K562 (cell line): ENCODE data around the gene ADGRE3. TPM values are rescaled to one million over a fixed set of nuclear protein-coding genes. Genes with fewer than 3 reads are reported as not detected.

ENCODE experiments used
- ATAC-seq: fragments of 200-7000 bp; cut with Tn5 transposase; 3 replicates; pipeline ENCODE4 v1.9.1; 2020; ENCODE audit warnings: moderate library complexity
- BruUV-seq: library from RNA; stranded (reverse); fragments of 400-500 nt; replicated peaks from 2 replicates; lab custom pipeline; 2021; lab: Mats Ljungman, UMichigan
- CTCF ChIA-PET: fragments of 300-600 bp; formaldehyde crosslinking; extraction: SDS; loops from one replicate; lab custom pipeline; 2021; ENCODE audit warnings: low intra/inter-chr PET ratio; lab: Yijun Ruan, JAX
- POLR2A ChIA-PET: fragments of 300-600, 350-650 bp; sonication (Branson Sonifier 250); formaldehyde crosslinking; extraction: SDS; loops from one replicate; lab custom pipeline; 2021; ENCODE audit warnings: antibody characterized with exemption, inconsistent platforms; lab: Yijun Ruan, JAX
- DNase-seq, 4 experiments: peaks; one replicate each; pipeline versions ENCODE4 v3.0.0 to v3.0.0-alpha.2; 2011 to 2018; ENCODE audit warnings: low spot score in 3 of 4, mixed read lengths in 3 of 4; ENCODE audit errors: extremely low read depth in 1 of 4
- FAIRE-seq: peaks from 2 replicates; lab custom pipeline; 2011; peaks lifted over from hg19 to GRCh38; lab: Jason Lieb, UNC
- H2AFZ ChIP-seq: 2 replicates; pipeline ENCODE4 v1.6.0; 2011; ENCODE audit warnings: low read depth, low read length, control low read depth, inconsistent platforms
- H3K27ac ChIP-seq: fragments of 200-600 bp; 3 replicates; pipeline ENCODE4 v1.8.0; 2011; ENCODE audit warnings: low read depth, mild to moderate bottlenecking, control low read depth, inconsistent platforms, low read length, moderate library complexity, mixed read lengths; ENCODE audit errors: extremely low read depth
- H3K27me3 ChIP-seq, 2 experiments: fragments of 300-600 bp in 1 of 2; 2 replicates in 1 of 2; 3 replicates in 1 of 2; pipeline versions ENCODE4 v1.6.0 to v1.8.0; 2011; ENCODE audit warnings: inconsistent platforms in 2 of 2, low read length in 2 of 2, mild to moderate bottlenecking in 1 of 2, mixed read lengths in 1 of 2, moderate library complexity in 1 of 2; ENCODE audit not compliant: control insufficient read depth in 2 of 2, insufficient read depth in 2 of 2
- H3K36me3 ChIP-seq: fragments of 300-600 bp; 3 replicates; pipeline ENCODE4 v1.8.0; 2011; ENCODE audit warnings: mild to moderate bottlenecking, low read length, inconsistent platforms; ENCODE audit not compliant: control insufficient read depth, insufficient read depth
- H3K4me1 ChIP-seq, 2 experiments: fragments of 200-600 bp in 1 of 2; replicated peaks in 1 of 2; 2 replicates in 1 of 2; 3 replicates in 1 of 2; pipeline versions ENCODE4 v1.5.1 to v1.8.0; 2011; ENCODE audit warnings: inconsistent platforms in 2 of 2, low read length in 2 of 2, mild to moderate bottlenecking in 1 of 2, mixed read lengths in 1 of 2, moderate library complexity in 1 of 2; ENCODE audit not compliant: control insufficient read depth in 2 of 2, insufficient read depth in 2 of 2
- H3K4me2 ChIP-seq: 2 replicates; pipeline ENCODE4 v1.6.1; 2011; ENCODE audit warnings: low read length, control low read depth, inconsistent platforms, mixed read lengths; ENCODE audit not compliant: insufficient read depth
- H3K4me3 ChIP-seq: fragments of 200-600 bp; sonication (generic), shearing (Covaris generic); 2 replicates; pipeline ENCODE4 v1.5.1; 2016; ENCODE audit warnings: control low read depth, inconsistent platforms
- H3K79me2 ChIP-seq: fragments of 200-600 bp; 3 replicates; pipeline ENCODE4 v1.8.0; 2011; ENCODE audit warnings: low read length, inconsistent platforms; ENCODE audit not compliant: control insufficient read depth, insufficient read depth
- H3K9ac ChIP-seq, 2 experiments: 2 replicates each; pipeline versions ENCODE4 v1.6.0 to v1.6.1; 2011; ENCODE audit warnings: low read depth in 2 of 2, low read length in 2 of 2, control low read depth in 1 of 2, inconsistent platforms in 1 of 2, mild to moderate bottlenecking in 1 of 2, mixed read lengths in 1 of 2; ENCODE audit not compliant: insufficient read depth in 1 of 2
- H3K9me1 ChIP-seq: one replicate; pipeline ENCODE4 v1.6.0; 2011; ENCODE audit warnings: inconsistent platforms, mild to moderate bottlenecking, low read length, moderate library complexity; ENCODE audit not compliant: control insufficient read depth, insufficient read depth
- H3K9me3 ChIP-seq: replicated peaks from 2 replicates; pipeline ENCODE4 v1.5.1; 2011; ENCODE audit warnings: low read depth, low read length, inconsistent platforms; ENCODE audit not compliant: control insufficient read depth, insufficient read depth
- H4K20me1 ChIP-seq: replicated peaks from 2 replicates; pipeline ENCODE4 v1.6.1; 2011; ENCODE audit warnings: low read length, inconsistent platforms, mixed read lengths; ENCODE audit not compliant: control insufficient read depth, insufficient read depth
- GABPA ChIP-seq: fragments of 200-800 bp; sonication (Bioruptor generic); conservative IDR thresholded peaks from 2 replicates; pipeline ENCODE4 v1.6.1; 2016; ENCODE audit warnings: low read depth, missing genetic modification characterization, missing compliant biosample characterization
- NFRKB ChIP-seq: fragments of 450-650 bp; IDR thresholded peaks from 2 replicates; pipeline ENCODE4 v1.6.1; 2016; ENCODE audit warnings: low read depth
- PTTG1 ChIP-seq: fragments of 450-650 bp; IDR thresholded peaks from 2 replicates; pipeline ENCODE4 v1.6.1; 2016; ENCODE audit warnings: low read depth, mild to moderate bottlenecking, missing genetic modification characterization, missing compliant biosample characterization
- SOX6 ChIP-seq: fragments of 450-650 bp; IDR thresholded peaks from 2 replicates; pipeline ENCODE4 v1.6.1; 2014; ENCODE audit warnings: mild to moderate bottlenecking
- YY1 ChIP-seq, 3 experiments: IDR thresholded peaks; 2 replicates each; pipeline ENCODE4 v1.6.1; 2011; ENCODE audit warnings: low read length in 2 of 3, mild to moderate bottlenecking in 2 of 3, moderate library complexity in 2 of 3, borderline replicate concordance in 1 of 3, control low read depth in 1 of 3, low read depth in 1 of 3; ENCODE audit not compliant: insufficient read depth in 3 of 3, insufficient replicate concordance in 2 of 3, control insufficient read depth in 1 of 3, insufficient read length in 1 of 3; ENCODE audit errors: extremely low read depth in 1 of 3
- ZKSCAN8 ChIP-seq: fragments of 200-800 bp; sonication (Bioruptor generic); IDR thresholded peaks from 2 replicates; pipeline ENCODE4 v1.6.1; 2016; ENCODE audit warnings: missing genetic modification characterization, missing compliant biosample characterization
- ZNF263 ChIP-seq: sonication (generic); formaldehyde crosslinking; IDR thresholded peaks from 2 replicates; pipeline ENCODE4 v1.8.0; 2022; ENCODE audit warnings: mild to moderate bottlenecking, missing genetic modification reagents, borderline replicate concordance
- ZNF3 ChIP-seq: fragments of 250-450 bp; sonication (Bioruptor Pico); IDR thresholded peaks from 2 replicates; pipeline ENCODE4 v1.5.0; 2021; ENCODE audit warnings: mild to moderate bottlenecking, moderate library complexity
- ZNF551 ChIP-seq: fragments of 250-450 bp; sonication (Bioruptor Pico); IDR thresholded peaks from 2 replicates; pipeline ENCODE4 v1.5.0; 2021; ENCODE audit warnings: mild to moderate bottlenecking, moderate library complexity
- WGBS: fragments of 100-300 bp; shearing (Covaris generic); methylation state at CpG from one replicate; pipeline ENCODE4 v1.1.6; 2016; ENCODE audit warnings: low coverage, mixed read lengths; ENCODE audit not compliant: insufficient coverage; ENCODE audit errors: missing lambda C conversion rate; 5-methylcytosine and 5-hydroxymethylcytosine counted together
- in situ Hi-C: fragments of 300-500 bp; cut with MboI; formaldehyde crosslinking; loops from 4 replicates; pipeline ENCODE4 v1.15.0; 2018; ENCODE audit warnings: inconsistent platforms, mixed read lengths
- intact Hi-C: fragments of 100-400 bp; cut with micrococcal nuclease; formaldehyde crosslinking; loops from 2 replicates; pipeline ENCODE4 v1.14.2; 2022
- polyA plus RNA-seq, 8 experiments: library from polyadenylated mRNA; depleted of rRNA in 4 of 8; stranded (reverse) in 5 of 8; unstranded in 3 of 8; fragments of >200 nt; fragmentation: Nextera tagmentation in 2 of 8; fragmentation: Illumina TruSeq in 1 of 8; extraction: Ambion mirVana in 2 of 8; extraction: Trizol in 1 of 8; gene quantifications; 2 replicates each; pipeline versions ENCODE4 v1.2.1 to v1.2.3, GENCODE V29; 2011 to 2014; ENCODE audit warnings: inconsistent platforms in 1 of 8, missing spikeins in 1 of 8
- total RNA-seq, 7 experiments: library from RNA; depleted of rRNA in 6 of 7; stranded (reverse); fragments of >200 nt in 6 of 7; fragmentation: Illumina TruSeq in 2 of 7; extraction: Trizol in 2 of 7; gene quantifications; 2 replicates each; pipeline versions ENCODE4 v1.2.1 to v1.2.3, GENCODE V29; 2011 to 2021; ENCODE audit warnings: low replicate concordance in 1 of 7
- TF ChIP-seq, protein P1 (sequence below), 2 experiments: fragments of 450-650 bp; formaldehyde crosslinking in 1 of 2; IDR thresholded peaks; 2 replicates each; pipeline versions ENCODE4 v1.4.0 to v1.6.1; 2014 to 2020; ENCODE audit warnings: mild to moderate bottlenecking in 2 of 2, borderline replicate concordance in 1 of 2, low read depth in 1 of 2

ADGRE3 gene
- total and polyA plus RNA-seq, 9 of the 15 experiments (the other 6 are each of a cell fraction or from before 2014, with no cell fraction given): not detected

DNA sequence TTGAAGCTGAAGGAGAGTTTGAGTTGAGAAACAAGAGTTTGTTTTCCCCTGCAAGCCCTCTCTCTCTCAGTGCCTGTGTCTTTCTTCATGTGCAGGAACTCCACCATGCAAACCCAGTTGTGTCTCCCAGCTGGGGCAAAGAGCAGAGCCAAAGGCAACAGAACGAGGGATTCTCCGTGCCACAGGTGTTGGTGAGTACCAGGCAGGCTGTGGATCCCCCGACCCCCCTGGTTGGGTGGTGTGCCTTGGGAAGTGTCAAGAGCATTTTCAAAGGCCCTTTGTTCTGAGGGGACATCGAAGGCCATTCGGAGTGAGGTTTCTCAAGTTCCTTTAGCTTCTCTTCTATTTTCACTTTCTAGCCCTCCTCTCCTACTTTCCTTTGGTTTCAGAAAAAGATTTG is 20.8 kb upstream of the ADGRE3 start (continued):
- TF ChIP-seq YY1 (IDR thresholded peaks at IDR 0.05; ENCODE audit: borderline replicate concordance in 1 of 3, control insufficient read depth in 1 of 3, extremely low read depth in 1 of 3, insufficient read depth in 3 of 3, insufficient read length in 1 of 3, insufficient replicate concordance in 2 of 3, low read depth in 1 of 3, low read length in 2 of 3): no peak
- no peak for TF ChIP-seq ZNF263 (CRISPR knock-in tag)
- no peak for TF ChIP-seq ZNF551 (CRISPR knock-in tag)
- TF ChIP-seq PTTG1 (tag): no peak
- TF ChIP-seq GABPA (tag): no peak
- TF ChIP-seq ZKSCAN8: no peak
- TF ChIP-seq SOX6: no peak
- no peak for TF ChIP-seq NFRKB

DNA sequence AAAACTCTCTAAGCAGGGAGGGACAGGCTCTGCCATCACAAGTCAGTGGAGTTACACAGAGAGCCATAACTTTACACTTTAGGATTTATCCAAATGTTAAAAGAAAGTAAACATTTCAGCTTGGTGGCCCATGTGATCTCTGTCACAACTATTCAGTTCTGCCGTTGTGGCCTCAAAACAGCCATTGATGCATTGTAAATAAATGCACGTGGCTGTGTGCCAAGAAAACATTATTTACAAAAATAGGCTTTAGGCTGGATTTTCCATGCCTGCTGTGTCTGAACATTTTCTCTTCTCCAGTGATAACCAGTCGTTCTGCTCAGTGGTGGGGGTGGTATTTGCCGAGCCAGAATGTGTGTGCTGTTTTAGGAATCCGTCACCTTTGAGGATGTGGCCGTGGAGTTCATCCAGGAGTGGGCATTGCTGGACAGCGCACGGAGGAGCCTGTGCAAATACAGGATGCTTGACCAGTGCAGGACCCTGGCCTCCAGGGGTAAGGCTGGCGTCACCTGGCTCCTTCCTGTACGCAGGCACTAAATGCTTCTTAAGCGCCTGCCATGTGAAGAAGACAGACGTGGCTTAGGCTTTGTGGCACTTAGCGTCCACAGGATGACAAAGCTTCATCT is 20.1 kb upstream of the ADGRE3 start:
- no peak for ATAC-seq
- no peak overlapping the region for H3K4me2 ChIP-seq
- H3K9me3 ChIP-seq: no peaks in the 10 kb centered on the region
- DNase-seq: no peak
- intact Hi-C loops: no loop called here
- no peak overlapping the region for H3K9ac ChIP-seq
- peaks cover 6% of the 10 kb centered on the region for H3K79me2 ChIP-seq
- no peak overlapping the region for H3K4me3 ChIP-seq
- no peaks in the 10 kb centered on the region for H3K27me3 ChIP-seq
- H3K9me1 ChIP-seq: no peaks in the 10 kb centered on the region
- H3K27ac ChIP-seq: no peak overlapping the region
- BruUV-seq: no TSS peak
- ChIA-PET CTCF (no interaction called here), POLR2A (interaction anchor here (0.6 to 1.2 kb wide), 2 partner anchors 12 to 14 kb away, joined by 3 read pairs; no protein-coding TSS in a partner anchor)
- no peaks in the 10 kb centered on the region for H4K20me1 ChIP-seq
- in situ Hi-C loops: no loop called here
- 75% methylated on average over 13 of the region's 13 CpGs for WGBS
- H3K36me3 ChIP-seq: peaks cover 11% of the 10 kb centered on the region; the same call in 2 of the 3 replicates
- peaks cover 0 to 3% of the 10 kb centered on the region in 2 experiments; a peak in 1 of 5 replicates for H3K4me1 ChIP-seq
- H2AFZ ChIP-seq: no peak overlapping the region
- FAIRE-seq: no peak
- no peak for TF ChIP-seq ZNF3 (CRISPR knock-in tag)
- TF ChIP-seq, protein P1, sequence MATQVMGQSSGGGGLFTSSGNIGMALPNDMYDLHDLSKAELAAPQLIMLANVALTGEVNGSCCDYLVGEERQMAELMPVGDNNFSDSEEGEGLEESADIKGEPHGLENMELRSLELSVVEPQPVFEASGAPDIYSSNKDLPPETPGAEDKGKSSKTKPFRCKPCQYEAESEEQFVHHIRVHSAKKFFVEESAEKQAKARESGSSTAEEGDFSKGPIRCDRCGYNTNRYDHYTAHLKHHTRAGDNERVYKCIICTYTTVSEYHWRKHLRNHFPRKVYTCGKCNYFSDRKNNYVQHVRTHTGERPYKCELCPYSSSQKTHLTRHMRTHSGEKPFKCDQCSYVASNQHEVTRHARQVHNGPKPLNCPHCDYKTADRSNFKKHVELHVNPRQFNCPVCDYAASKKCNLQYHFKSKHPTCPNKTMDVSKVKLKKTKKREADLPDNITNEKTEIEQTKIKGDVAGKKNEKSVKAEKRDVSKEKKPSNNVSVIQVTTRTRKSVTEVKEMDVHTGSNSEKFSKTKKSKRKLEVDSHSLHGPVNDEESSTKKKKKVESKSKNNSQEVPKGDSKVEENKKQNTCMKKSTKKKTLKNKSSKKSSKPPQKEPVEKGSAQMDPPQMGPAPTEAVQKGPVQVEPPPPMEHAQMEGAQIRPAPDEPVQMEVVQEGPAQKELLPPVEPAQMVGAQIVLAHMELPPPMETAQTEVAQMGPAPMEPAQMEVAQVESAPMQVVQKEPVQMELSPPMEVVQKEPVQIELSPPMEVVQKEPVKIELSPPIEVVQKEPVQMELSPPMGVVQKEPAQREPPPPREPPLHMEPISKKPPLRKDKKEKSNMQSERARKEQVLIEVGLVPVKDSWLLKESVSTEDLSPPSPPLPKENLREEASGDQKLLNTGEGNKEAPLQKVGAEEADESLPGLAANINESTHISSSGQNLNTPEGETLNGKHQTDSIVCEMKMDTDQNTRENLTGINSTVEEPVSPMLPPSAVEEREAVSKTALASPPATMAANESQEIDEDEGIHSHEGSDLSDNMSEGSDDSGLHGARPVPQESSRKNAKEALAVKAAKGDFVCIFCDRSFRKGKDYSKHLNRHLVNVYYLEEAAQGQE (IDR thresholded peaks at IDR 0.05; ENCODE audit: borderline replicate concordance): peak; percentile 33; the same call in 1 of the 2 replicates
- TF ChIP-seq, protein P1 (CRISPR knock-in tag; IDR thresholded peaks at IDR 0.05; ENCODE audit: low read depth): no peak
